Limb (tissue), 2 donors: ENCODE data around the gene SLC39A1.
A peak's percentile ranks its signal among the peaks of the same experiment; 100 is the strongest.
"Not testable (repeated sequence)": the region's sequence is repeated elsewhere in the genome, so short reads cannot be mapped to it uniquely, and the experiment has no call there.

Experiments used
- DNase-seq, 2 donors: peaks; one replicate each; pipeline ENCODE4 v3.0.0-alpha.2; 2016; ENCODE audit errors: extremely low spot score in 2 of 2

Gene SLC39A1

DNA sequence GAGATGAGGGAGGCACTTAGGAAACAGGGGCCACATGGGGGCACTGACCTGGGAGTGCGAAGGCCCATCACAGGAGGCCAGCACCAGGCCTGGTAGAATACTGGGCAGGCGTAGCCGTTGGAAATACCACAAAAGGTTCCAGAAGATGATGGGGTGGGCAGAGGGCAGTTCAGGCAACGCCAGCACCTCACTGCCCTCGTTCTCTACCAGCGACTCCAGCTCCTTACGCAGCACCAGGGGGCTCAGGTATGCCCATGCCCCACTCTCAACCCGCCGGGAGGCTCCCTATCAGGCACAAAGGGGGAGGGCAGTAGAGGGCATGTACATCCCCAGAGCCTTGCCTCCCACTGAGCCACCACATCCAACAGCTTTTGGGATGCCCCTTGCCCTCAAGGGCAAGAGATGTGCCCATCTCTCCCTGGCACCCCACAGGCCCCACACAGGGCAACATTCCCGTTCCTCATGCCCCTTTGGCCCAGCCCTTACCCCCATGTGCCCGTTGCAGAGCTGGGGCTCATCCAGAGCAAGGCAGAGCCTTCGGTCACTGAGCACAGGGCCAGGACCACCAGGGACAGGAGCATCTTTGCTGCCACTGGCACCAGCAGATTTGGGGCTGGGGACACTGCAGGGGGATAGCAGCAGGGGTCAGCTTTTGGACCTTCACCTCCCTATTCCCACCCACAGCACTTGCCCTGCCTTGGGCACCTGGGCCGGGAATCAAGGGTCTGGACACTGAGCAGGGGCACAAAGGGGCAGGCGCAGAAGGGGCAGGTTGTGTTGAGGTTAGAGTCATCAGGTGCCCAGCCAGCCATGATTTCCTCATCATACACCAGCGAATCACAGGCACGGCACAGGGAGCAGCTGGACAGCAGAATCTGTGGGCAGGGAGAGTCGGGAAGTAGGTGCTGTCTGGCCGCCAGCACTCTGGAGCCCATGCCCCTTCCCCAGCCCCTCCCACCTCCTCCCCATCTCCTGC, 30.9 kb downstream of the SLC39A1 start:
- no peak for DNase-seq

GRCh38 chr1:153929981-153930948, 33.1 kb downstream of the SLC39A1 start:
- no peak for DNase-seq

DNA sequence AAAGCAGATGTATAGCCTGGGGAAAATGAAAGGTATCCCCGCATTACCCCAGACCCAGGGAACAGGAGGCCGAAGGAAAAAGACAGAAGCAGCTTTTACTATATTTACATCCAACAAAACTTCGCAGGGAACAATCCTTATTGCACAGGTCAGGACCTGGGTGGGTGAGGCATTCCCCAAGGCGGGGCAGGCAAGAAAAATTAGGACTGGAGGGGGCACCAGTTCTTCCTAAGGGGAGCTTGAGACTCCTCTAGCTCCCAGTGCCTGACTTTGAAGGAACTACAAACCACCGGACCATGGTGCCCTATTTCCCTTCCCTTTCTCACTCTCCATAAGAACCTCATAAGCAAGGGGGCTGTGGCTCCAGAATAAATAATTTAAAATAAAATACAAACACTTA, 33.9 kb downstream of the SLC39A1 start:
- no peak for DNase-seq

GRCh38 chr1:153928791-153929341, 34.5 kb downstream of the SLC39A1 start:
- no peak for DNase-seq

- no peak for DNase-seq
Measured at GRCh38 chr1:153928245-153928644, 35.1 kb downstream of the SLC39A1 start.

DNA sequence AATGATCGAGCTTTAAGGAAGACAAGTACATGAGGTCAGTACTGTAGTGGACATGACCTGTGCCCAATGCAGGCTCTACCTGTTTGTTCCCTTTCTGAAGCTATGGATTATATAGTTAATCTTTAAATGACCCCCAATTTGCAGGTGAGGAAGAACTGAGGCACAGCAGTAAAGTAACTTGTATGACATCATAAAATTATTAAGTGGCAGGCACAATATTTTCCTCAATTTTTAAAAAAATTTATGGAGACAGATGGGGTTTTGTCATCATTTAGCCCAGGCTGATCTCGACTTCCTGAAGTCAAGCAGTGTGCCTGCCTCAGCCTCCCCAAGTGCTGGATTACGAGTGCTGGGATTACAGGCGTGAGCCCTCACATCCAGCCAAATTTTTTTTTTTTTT, 36.9 kb downstream of the SLC39A1 start:
- DNase-seq, result no peak

DNA sequence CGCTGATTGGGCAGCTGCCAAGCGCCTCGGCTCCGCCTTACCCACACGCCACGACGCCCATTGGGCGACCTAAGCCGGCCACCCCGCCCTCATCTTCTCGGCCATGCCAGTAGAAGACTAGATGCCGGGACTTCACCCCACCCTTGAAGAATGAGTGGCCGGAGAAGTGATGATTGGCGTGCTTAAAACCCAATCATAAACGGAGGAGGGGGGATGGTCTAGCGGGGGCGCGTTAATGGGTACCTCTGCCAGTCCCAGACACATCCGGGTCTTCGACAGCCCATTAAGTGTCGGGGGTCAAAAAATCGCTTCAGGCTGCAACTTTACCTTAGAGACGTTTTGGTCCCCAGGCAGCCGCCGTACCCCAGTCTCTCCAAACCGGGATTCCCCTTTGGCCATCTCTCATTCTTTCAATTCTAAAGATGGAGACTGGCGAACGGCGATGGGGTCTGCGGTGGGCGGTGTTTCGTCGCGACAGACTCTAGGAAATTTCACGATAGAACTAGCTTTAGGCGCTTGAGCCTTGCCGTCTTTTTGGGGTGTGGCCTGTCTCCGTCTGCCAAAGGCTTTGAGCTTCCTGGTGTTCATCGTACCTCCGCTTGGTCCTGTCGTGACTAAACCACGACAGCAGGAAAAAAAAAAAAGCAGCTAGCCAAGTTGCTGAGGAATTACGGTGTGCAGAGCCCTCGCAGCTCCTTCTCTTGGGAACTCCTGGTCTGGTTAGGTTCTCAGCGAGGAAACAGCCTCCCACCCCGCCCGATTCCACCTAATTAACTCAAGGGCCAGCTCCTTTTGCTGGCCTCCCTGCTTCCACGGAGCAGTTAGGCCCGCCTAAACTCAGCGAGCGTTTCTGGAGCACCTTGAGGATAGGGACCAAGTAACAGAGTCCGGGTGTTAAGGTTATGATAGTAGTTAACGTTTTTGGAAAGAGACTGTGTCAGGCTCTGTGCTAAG, 40.1 kb downstream of the SLC39A1 start, which contains the start of gene GATAD2B:
Gene GATAD2B, minus strand, starts transcription at position 1 of the 954 bp plus-strand sequence. CDS start 94,625 bp downstream, outside the sequence.
- DNase-seq, result peak; percentile 98 to 99

GRCh38 chr1:153922076-153922971, 41.0 kb downstream of the SLC39A1 start:
- DNase-seq, result no peak

DNA sequence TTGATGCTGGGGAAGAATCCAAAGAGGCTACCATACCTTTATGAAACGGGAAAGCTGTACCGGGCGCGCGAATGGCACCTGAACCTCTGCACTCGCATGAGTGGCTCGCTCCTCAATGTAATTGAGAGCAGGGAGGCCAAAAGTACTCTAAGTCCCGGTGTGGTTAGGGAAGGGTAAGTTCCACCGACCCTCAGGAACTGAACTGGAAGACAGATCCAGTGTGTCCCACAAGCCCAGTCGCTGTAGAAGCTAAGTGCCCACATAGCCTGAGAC, 41.6 kb downstream of the SLC39A1 start:
- no peak for DNase-seq

DNA sequence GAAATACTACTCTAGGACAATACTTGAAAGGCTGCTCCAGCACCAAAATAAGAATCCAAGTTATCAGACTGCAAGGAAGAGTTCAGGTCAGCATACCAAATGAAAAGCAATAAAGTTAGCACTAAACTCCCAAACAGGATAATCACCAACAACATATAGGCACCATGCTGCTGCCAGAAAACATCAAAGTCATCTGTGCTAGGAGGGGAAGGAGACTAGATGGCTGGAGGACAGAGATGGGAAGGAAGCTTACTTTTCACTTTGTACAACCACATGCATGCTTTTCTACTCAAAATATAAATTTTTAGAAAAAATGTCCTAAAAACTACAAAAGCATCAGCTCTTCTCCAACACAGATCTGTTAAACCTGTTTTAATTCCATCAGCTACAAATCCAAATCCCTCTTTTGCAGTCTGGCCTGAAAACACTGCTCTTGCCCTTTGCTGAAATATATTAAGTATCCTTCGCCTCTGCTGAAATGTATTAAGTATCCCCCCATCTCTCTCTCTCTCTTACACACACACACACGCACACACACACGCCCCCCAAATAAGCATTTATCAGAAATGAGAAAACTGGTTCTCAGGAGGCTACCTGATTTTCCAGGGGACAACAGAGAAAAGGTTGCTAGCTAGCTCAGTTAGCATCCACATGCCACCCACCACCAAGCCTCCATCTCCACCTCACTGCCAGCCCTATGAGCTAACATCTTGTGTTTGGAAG, 42.1 kb downstream of the SLC39A1 start:
- no peak for DNase-seq

GRCh38 chr1:153919876-153920852, 43.2 kb downstream of the SLC39A1 start:
- DNase-seq, result no peak

DNA sequence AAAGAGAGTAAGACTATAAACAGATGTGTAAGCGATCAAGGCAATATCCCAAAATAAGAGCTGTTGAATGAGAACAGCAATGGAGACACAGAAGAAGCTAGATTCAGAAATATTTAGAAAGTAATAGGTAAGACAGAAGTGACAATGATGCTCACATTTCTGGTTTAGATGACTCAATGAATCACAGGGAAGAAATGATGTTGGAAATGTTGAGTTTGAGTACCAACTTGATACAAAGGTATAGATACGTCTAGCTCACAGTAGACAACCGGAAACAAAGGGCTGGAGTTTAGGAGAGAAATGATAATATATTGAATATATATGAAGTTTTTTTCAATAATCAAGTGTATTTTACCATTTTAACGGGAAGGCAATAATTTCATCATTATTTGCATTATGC, 47.0 kb downstream of the SLC39A1 start:
- DNase-seq, result no peak

DNA sequence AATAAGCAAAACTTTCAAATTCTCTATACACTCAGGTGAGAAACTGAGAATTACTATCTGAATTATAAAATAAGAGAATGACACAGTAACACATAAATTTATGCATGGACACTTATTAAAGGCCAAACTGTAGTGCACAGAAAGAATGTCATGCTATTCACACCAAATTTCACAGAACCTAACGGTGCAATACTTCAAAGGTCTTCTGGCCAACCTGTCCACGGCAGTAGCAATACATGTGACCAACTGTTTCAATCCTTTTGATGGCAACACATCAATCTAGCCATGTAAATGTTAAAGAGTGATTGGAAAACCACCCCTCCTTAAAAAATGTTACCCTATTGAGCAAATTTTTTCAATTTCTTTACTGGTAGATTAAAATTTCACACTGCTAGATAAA, 51.0 kb downstream of the SLC39A1 start:
- DNase-seq, result no peak

GRCh38 chr1:153910560-153910959, 52.8 kb downstream of the SLC39A1 start:
- DNase-seq, result not testable (repeated sequence)
